B cell (primary cell): Measurements from ENCODE around the gene EHBP1.

Experiments used
- CTCF ChIP-seq: fragments of 200-600 bp; IDR thresholded peaks from one replicate; pipeline ENCODE4 v1.8.0; 2022; ENCODE audit warnings: antibody characterized with exemption, mild to moderate bottlenecking
- EZH2 ChIP-seq: IDR thresholded peaks from 2 replicates; pipeline ENCODE4 v1.6.1; 2012; ENCODE audit warnings: borderline replicate concordance, low read depth, mild to moderate bottlenecking, moderate library complexity, low read length; ENCODE audit not compliant: insufficient read depth, poor library complexity, severe bottlenecking

GRCh38 chr2:62760026-62760425 is 54.5 kb downstream of the EHBP1 start:
- TF ChIP-seq CTCF (no peak), EZH2 (no peak)
